Measurements from ENCODE around the gene SPTAN1. TPM values are rescaled to one million over a fixed set of nuclear protein-coding genes. Genes with fewer than 3 reads are reported as not detected.

The SPTAN1 gene
- total RNA-seq, 1 experiment from 2014 or later, result 111 TPM

DNA sequence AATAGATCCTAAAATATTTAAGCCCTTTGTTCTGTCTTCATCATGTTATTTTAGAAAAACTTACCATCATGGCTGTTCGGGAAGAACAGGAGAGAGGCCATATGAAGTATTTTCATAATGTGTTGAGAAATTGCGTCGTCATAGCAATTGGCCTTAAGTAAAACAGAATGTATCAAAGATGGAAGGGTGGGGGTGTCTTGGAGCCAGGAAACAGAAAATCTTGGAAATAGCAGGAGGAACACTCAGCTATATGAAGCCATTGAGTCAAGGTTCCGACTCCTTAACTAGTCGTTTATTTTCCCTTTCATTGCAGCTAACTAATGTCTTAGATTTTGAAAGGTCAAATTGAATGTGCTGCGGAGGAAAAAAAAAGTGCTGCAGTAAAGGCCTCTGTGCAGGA, 1.3 kb downstream of the SPTAN1 start:
- Histone ChIP-seq H3K9me2 (ENCODE audit: insufficient read depth) (no peaks in the 10 kb centered on the region), H3K4me1 (ENCODE audit: control insufficient read depth in 1 of 2, insufficient read depth in 2 of 2, low read length in 2 of 2) (peaks cover 43 to 63% of the 10 kb centered on the region in 2 experiments), H3K4me3 (replicated peaks in 1 of 2; ENCODE audit: low read depth in 1 of 2, low read length in 2 of 2) (peak overlapping the region; percentile 47 to 93), H2AFZ (ENCODE audit: low read depth, low read length, poor library complexity, severe bottlenecking) (no peak overlapping the region), H3K36me3 (ENCODE audit: control insufficient read depth in 1 of 2, insufficient read depth in 2 of 2, low read length in 2 of 2) (no peaks in the 10 kb centered on the region; a peak in 1 of 4 replicates), H3K9ac (ENCODE audit: low read length) (peak overlapping the region; percentile 83; the same call in 1 of the 2 replicates), H3K9me3 (ENCODE audit: control insufficient read depth in 1 of 2, insufficient read depth in 1 of 2, low read depth in 1 of 2, low read length in 2 of 2) (no peaks in the 10 kb centered on the region), H3K27ac (ENCODE audit: low read depth, low read length) (no peak overlapping the region), H3K4me2 (ENCODE audit: low read length) (peak overlapping the region; percentile 88), H3K79me2 (ENCODE audit: insufficient read depth, low read length) (peaks cover 58% of the 10 kb centered on the region), H3K27me3 (ENCODE audit: insufficient read depth, low read length) (no peaks in the 10 kb centered on the region), H4K20me1 (ENCODE audit: insufficient read depth) (peaks cover 10% of the 10 kb centered on the region; the same call in 1 of the 2 replicates)
- CTCF ChIA-PET, result no interaction called here
- ATAC-seq, result no peak
- 0 out of 2 replicates have a peak, but pooled peaks have one; percentile 1 for TF ChIP-seq FOSL1 (IDR thresholded peaks at IDR 0.05; ENCODE audit: low read depth)
- no peak for TF ChIP-seq CEBPB (IDR thresholded peaks at IDR 0.05; ENCODE audit: low read depth)
- POLR2A ChIA-PET, result interaction anchor here (0.8 to 2.5 kb wide), 6 partner anchors 9 to 49 kb away, joined by 3 to 6 read pairs (median 4); partner anchors contain the start of gene GLE1
- RAD21 ChIA-PET (ENCODE audit: low non-redundant PET in 1 of 2, low total read pairs in 2 of 2, uncharacterized antibody in 2 of 2, unreplicated experiment in 2 of 2), result no interaction called here
- DNase-seq (ENCODE audit: low read depth, low spot score), result no peak
- intact Hi-C loops (cut with micrococcal nuclease), result loop anchor here (5.0 to 10.0 kb wide), 3 partner anchors 46 to 259 kb away; partner anchors contain the start of gene ODF2
- BruUV-seq (replicated peaks), result TSS peak; percentile 65

DNA sequence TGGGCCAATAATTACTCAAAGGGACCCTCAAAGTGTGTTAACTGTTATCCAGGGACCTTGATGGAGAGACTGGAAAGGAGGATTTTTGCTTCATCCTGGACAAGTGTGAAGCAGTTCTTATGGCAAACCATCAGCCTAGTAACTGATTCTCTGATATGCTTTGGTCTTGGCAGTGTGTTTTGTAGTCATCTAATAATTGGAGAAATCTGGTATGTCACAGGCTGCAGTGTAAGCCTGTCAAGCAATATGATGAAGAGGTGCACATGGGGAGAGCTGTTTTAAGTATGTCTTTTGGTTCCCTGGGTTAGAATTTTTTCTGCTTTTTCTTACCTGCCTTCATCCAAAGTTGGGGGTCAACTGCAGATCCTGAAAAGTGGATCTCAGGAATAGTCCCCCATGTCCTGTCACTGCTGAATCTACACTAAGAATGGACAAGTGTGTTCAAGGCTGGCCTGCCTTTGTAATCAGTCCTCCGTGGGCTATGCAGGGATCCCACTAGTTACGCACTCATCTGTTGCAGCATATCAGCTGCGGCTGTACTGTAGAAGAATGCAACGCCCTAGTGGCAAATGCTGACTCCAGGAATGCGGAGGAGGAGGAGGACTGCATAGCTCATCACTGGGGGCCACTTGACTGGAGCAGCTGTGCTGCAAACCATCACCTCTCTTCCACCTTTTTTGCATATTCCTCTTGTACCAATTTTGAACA, 1.9 kb downstream of the SPTAN1 start:
- H3K9me2 ChIP-seq (ENCODE audit: insufficient read depth), result no peaks in the 10 kb centered on the region
- H3K9ac ChIP-seq (ENCODE audit: low read length), result peak overlapping the region; percentile 83
- H2AFZ ChIP-seq (ENCODE audit: low read depth, low read length, poor library complexity, severe bottlenecking), result no peak overlapping the region
- intact Hi-C loops (cut with micrococcal nuclease), result loop anchor here (5.0 to 10.0 kb wide), 3 partner anchors 47 to 260 kb away; partner anchors contain the start of gene ODF2
- ATAC-seq (peak; percentile 42), DNase-seq (ENCODE audit: low read depth, low spot score) (peak; percentile 35)
- no peaks in the 10 kb centered on the region; a peak in 1 of 4 replicates for H3K36me3 ChIP-seq (ENCODE audit: control insufficient read depth in 1 of 2, insufficient read depth in 2 of 2, low read length in 2 of 2)
- H3K4me3 ChIP-seq (replicated peaks in 1 of 2; ENCODE audit: low read depth in 1 of 2, low read length in 2 of 2), result peak overlapping the region; percentile 2 to 93
- H3K4me1 ChIP-seq (ENCODE audit: control insufficient read depth in 1 of 2, insufficient read depth in 2 of 2, low read length in 2 of 2), result peaks cover 49 to 69% of the 10 kb centered on the region in 2 experiments
- H3K27me3 ChIP-seq (ENCODE audit: insufficient read depth, low read length), result no peaks in the 10 kb centered on the region
- peak overlapping the region; percentile 44; the same call in 1 of the 2 replicates for H3K27ac ChIP-seq (ENCODE audit: low read depth, low read length)
- ChIA-PET POLR2A (interaction anchor here (0.8 to 2.5 kb wide), 8 partner anchors 9 to 49 kb away, joined by 3 to 6 read pairs (median 4); partner anchors contain the start of gene GLE1), RAD21 (ENCODE audit: low non-redundant PET in 1 of 2, low total read pairs in 2 of 2, uncharacterized antibody in 2 of 2, unreplicated experiment in 2 of 2) (no interaction called here), CTCF (interaction anchor here (1.9 kb wide), 1 partner anchor 116 kb away, joined by 7 read pairs; no protein-coding TSS in a partner anchor)
- peaks cover 64% of the 10 kb centered on the region for H3K79me2 ChIP-seq (ENCODE audit: insufficient read depth, low read length)
- no peaks in the 10 kb centered on the region for H3K9me3 ChIP-seq (ENCODE audit: control insufficient read depth in 1 of 2, insufficient read depth in 1 of 2, low read depth in 1 of 2, low read length in 2 of 2)
- peaks cover 10% of the 10 kb centered on the region; the same call in 1 of the 2 replicates for H4K20me1 ChIP-seq (ENCODE audit: insufficient read depth)
- peak overlapping the region; percentile 88 for H3K4me2 ChIP-seq (ENCODE audit: low read length)
- TF ChIP-seq EGR1 (IDR thresholded peaks at IDR 0.05; ENCODE audit: low read depth) (peak; percentile 57; the same call in 1 of the 2 replicates), POLR2AphosphoS5 (IDR thresholded peaks at IDR 0.05; ENCODE audit: low read depth, low read length) (peak; percentile 6; the same call in 1 of the 2 replicates)
- TF ChIP-seq, protein P1, sequence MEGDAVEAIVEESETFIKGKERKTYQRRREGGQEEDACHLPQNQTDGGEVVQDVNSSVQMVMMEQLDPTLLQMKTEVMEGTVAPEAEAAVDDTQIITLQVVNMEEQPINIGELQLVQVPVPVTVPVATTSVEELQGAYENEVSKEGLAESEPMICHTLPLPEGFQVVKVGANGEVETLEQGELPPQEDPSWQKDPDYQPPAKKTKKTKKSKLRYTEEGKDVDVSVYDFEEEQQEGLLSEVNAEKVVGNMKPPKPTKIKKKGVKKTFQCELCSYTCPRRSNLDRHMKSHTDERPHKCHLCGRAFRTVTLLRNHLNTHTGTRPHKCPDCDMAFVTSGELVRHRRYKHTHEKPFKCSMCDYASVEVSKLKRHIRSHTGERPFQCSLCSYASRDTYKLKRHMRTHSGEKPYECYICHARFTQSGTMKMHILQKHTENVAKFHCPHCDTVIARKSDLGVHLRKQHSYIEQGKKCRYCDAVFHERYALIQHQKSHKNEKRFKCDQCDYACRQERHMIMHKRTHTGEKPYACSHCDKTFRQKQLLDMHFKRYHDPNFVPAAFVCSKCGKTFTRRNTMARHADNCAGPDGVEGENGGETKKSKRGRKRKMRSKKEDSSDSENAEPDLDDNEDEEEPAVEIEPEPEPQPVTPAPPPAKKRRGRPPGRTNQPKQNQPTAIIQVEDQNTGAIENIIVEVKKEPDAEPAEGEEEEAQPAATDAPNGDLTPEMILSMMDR (IDR thresholded peaks at IDR 0.05 in 2 of 3, conservative IDR thresholded peaks at IDR 0.05 in 1 of 3; ENCODE audit: borderline replicate concordance in 1 of 3, insufficient read depth in 1 of 3, low read depth in 2 of 3, low read length in 2 of 3), result no peak
- no TSS peak for BruUV-seq (replicated peaks)
